Fibroblast of gingiva (primary cell): ENCODE data around the gene GADD45GIP1.
A peak's percentile ranks its signal among the peaks of the same experiment; 100 is the strongest.
"Not testable (repeated sequence)": the region's sequence is repeated elsewhere in the genome, so short reads cannot be mapped to it uniquely, and the experiment has no call there.

Experiments
- DNase-seq: peaks from one replicate; pipeline ENCODE4 v3.0.0-alpha.2; 2011; ENCODE audit warnings: low read depth

Gene GADD45GIP1

DNA sequence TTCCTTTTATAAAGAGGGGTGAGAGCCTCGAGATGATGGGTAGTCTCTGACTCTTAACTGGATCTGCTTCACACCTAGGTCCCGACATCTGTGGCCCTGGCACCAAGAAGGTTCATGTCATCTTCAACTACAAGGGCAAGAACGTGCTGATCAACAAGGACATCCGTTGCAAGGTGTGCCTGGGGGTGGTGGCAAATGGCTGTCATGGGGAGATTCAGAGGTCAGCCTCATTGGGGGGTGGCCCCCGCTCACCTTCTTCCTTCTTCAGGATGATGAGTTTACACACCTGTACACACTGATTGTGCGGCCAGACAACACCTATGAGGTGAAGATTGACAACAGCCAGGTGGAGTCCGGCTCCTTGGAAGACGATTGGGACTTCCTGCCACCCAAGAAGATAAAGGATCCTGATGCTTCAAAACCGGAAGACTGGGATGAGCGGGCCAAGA is 17.0 kb downstream of the GADD45GIP1 start:
- no peak for DNase-seq

DNA sequence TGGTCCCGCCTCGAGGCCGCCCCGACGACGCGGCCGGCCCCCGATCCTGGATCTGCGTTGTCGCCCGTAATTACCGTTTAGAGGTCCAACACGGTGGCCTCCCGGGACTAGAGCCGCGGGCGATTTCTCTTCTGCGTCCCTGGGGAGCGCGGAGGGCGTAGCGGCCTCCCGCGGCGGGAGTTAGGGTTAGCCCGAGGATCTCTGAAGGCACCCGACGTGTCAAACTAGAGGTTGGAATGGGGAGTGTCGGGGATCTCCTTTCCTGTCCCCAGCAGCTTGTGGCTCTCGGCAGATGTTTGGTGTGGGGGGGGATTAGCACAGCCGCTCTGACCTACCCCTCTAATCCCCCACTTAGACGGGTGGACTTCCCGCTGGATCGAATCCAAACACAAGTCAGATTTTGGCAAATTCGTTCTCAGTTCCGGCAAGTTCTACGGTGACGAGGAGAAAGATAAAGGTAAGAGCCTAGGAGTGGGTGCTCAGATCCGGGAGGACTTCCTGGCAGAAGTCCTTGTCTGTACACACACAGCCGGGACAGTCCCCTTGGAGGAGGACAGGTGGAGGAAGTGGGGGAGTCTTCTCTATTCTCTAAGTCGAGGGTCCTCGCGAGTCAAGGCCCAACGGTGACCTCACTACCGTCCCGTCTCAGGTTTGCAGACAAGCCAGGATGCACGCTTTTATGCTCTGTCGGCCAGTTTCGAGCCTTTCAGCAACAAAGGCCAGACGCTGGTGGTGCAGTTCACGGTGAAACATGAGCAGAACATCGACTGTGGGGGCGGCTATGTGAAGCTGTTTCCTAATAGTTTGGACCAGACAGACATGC is 18.0 kb downstream of the GADD45GIP1 start:
- peak; percentile 55 for DNase-seq

DNA sequence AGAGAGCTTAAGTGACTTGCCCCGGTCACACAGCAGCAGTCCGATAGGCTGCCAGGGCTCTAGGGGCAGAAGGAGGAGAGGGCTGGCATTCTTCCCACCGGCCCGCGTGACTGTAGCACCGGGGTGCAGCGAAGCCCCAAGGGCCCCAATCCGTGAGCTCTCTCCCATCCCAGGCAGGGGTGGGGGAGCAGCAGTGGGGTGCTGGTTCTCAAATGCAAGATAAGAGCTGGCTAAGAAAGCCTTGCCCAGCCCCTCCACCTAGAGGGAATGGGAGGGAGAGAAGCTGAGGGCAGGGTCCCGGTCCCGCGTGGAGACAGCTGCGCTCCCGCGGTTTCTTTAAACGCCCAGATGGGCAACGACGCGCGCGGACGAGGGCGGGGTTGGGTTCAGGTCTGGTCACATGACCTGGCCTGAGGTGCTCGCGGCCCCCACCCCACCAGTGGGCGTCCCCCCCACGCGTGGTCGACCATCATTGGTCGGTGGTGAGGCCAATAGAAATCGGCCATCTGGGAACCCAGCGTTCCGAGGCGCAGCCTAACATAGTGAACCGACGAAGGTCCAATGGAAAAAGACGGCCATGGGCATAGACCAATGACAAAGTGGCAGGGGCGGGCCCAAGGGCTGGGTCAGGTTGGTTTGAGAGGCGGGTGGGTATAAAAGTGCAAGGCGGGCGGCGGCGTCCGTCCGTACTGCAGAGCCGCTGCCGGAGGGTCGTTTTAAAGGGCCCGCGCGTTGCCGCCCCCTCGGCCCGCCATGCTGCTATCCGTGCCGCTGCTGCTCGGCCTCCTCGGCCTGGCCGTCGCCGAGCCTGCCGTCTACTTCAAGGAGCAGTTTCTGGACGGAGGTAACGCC is 18.9 kb downstream of the GADD45GIP1 start, which contains the start of gene CALR:
Gene CALR (plus strand): TSS at position 683 of the 852 bp plus-strand sequence. CDS start 71 bp downstream, at position 754.
- DNase-seq = peak; percentile 100

GRCh38 chr19:12937093-12937926 is 19.7 kb downstream of the GADD45GIP1 start:
- no peak for DNase-seq

- no peak for DNase-seq
These were observed 20.4 kb downstream of the GADD45GIP1 start for GRCh38 chr19:12936582-12936981.

GRCh38 chr19:12935071-12935470 is 22.0 kb downstream of the GADD45GIP1 start:
- DNase-seq = no peak

GRCh38 chr19:12933287-12934072 is 23.5 kb downstream of the GADD45GIP1 start, which contains the start of gene FARSA:
Gene FARSA (minus strand): TSS chr19:12933711. CDS start chr19:12933696, 15 bp downstream.
- peak; percentile 86 for DNase-seq

- no peak for DNase-seq
These were observed 24.4 kb downstream of the GADD45GIP1 start for GRCh38 chr19:12932392-12933286.

GRCh38 chr19:12930002-12930645 is 26.9 kb downstream of the GADD45GIP1 start:
- no peak for DNase-seq

- no peak for DNase-seq
These were observed 32.3 kb downstream of the GADD45GIP1 start for GRCh38 chr19:12924621-12925310.

DNA sequence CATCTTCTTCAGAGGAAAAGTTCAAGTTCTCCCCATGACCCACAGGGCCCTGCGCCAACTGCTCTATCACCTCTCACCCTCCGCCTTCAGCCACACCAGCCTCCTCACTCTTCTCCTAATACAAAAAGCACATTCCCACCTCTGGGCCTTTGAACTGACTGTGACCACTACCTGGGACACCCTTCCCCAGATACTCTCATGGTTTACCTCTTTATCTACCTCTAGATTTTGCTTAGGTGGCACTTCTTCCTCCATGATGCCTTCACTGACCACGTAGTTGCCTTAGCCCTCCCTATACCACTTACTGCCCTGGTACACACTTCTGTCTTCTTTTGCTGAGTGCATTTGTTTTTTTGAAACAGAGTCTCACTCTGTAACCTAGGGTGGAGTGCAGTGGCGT is 34.1 kb downstream of the GADD45GIP1 start:
- DNase-seq = no peak

DNA sequence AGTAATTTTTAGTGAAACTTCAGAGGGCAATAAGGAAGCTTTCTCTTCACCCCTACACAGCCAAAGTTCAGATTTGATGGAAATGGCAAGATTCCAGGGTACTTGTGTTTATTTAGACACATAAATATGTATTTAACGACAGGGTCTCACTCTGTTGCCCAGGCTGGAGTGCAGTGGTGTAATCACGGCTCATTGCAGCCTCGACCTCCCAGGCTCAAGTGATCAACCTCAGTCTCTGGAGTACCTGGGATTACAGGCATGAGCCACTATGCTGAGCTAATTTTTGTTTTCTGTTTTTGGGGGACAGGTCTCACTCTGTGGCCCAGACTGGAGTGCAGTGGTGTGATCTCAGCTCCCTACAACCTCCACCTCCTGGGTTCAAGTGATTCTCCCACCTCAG is 36.0 kb downstream of the GADD45GIP1 start:
- no peak for DNase-seq

GRCh38 chr19:12918253-12918652 is 38.8 kb downstream of the GADD45GIP1 start:
- no peak for DNase-seq

DNA sequence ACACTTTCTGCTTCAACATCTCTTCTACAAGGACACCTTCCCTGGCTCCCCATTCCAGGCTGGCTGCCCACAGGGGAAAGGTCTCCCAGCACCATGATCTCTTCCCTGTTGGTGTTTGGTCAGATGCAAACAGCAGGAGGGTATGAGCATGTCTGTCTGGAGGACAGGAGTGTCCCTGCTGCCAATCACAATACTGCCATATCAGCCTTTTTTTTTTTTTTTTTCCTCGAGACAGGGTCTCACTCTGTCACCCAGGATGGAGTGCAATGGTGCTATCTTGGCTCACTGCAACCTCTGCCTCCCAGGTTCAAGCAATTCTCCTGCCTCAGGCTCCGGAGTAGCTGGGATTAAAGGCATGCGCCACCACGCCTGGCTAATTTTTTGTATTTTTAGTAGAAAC is 41.2 kb downstream of the GADD45GIP1 start:
- not testable (repeated sequence) for DNase-seq

- DNase-seq = peak; percentile 69
These were observed 43.0 kb downstream of the GADD45GIP1 start for GRCh38 chr19:12913851-12914690.

DNA sequence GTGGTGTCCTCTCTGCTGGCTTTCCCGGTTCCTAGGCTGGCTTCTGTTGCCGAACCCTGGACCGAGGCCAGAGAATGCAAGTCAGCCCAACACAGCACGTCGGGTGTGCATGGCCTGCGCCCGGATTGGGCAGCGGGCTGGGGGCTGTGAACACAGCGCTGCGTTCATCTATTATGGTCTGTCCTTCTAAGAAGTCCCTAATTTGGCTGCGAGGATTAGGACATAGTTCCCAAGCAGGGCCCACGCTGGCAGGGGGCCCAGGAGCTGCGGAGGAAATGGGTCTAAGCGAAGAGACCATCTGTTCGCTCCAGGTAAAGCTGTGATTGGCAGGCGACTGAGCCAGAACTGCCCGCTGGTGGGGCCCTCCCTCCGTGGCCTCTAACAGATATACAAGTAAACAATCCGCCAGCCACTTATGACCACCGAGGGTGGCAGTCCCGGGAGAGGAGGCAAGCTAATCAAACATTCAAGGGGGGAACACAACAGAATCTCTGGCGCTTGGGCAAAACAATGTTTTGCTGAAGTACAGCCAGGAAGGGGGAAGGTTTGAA is 43.9 kb downstream of the GADD45GIP1 start:
- DNase-seq = peak; percentile 72

GRCh38 chr19:12912571-12912970 is 44.5 kb downstream of the GADD45GIP1 start:
- no peak for DNase-seq

GRCh38 chr19:12907166-12907565 is 49.9 kb downstream of the GADD45GIP1 start:
- DNase-seq = no peak
